Stimulated activated naive CD8-positive, alpha-beta T cell treated with anti-CD3 and anti-CD28 coated beads, Interleukin-15, amount 100 ng/mL, for 72 hours (primary cell): ENCODE measurements around the gene ACTG2.
"Not testable (repeated sequence)": the region's sequence is repeated elsewhere in the genome, so short reads cannot be mapped to it uniquely, and the experiment has no call there.

ENCODE experiments used
- ATAC-seq: fragments of 150-1000 bp; cut with Tn5 transposase; 2 replicates; pipeline ENCODE4 v1.10.0; 2021; ENCODE audit warnings: mild to moderate bottlenecking, moderate library complexity
- DNase-seq, 2 donors: peaks; one replicate each; pipeline ENCODE4 v3.0.0; 2021 to 2022
- H3K27ac Mint-ChIP-seq, 2 donors: one replicate each; pipeline ENCODE4 v1.8.0; 2022; ENCODE audit warnings: mild to moderate bottlenecking in 2 of 2, mixed read lengths in 2 of 2, moderate library complexity in 2 of 2
- H3K27me3 Mint-ChIP-seq: one replicate; pipeline ENCODE4 v1.8.0; 2022; ENCODE audit warnings: mixed read lengths
- H3K4me1 Mint-ChIP-seq: one replicate; pipeline ENCODE4 v1.8.0; 2022; ENCODE audit warnings: mild to moderate bottlenecking, mixed read lengths
- H3K4me3 Mint-ChIP-seq, 2 donors: one replicate each; pipeline ENCODE4 v1.8.0; 2022; ENCODE audit warnings: mild to moderate bottlenecking in 2 of 2, mixed read lengths in 2 of 2, moderate library complexity in 1 of 2
- H3K9me3 Mint-ChIP-seq, 2 donors: one replicate each; pipeline ENCODE4 v1.8.0; 2022; ENCODE audit warnings: mixed read lengths in 2 of 2

The ACTG2 gene

GRCh38 chr2:73887596-73888353 lies 5.0 kb upstream of the ACTG2 start:
- not testable (repeated sequence) for H3K4me3 Mint-ChIP-seq, ATAC-seq, H3K27ac Mint-ChIP-seq, DNase-seq, H3K9me3 Mint-ChIP-seq
- peaks cover 32% of the 10 kb centered on the region for H3K4me1 Mint-ChIP-seq
- peaks cover 10% of the 10 kb centered on the region for H3K27me3 Mint-ChIP-seq

- ATAC-seq (no peak), DNase-seq (no peak)
- peak overlapping the region; percentile 22 to 75 for H3K27ac Mint-ChIP-seq
Observed at GRCh38 chr2:73888388-73888787, 4.4 kb upstream of the ACTG2 start.

GRCh38 chr2:73889206-73889605 lies 3.6 kb upstream of the ACTG2 start:
- ATAC-seq (no peak), DNase-seq (no peak)
- Mint-ChIP-seq H3K9me3 (peaks cover 4 to 7% of the 10 kb centered on the region in 2 donors), H3K27me3 (no peaks in the 10 kb centered on the region), H3K27ac (no peak overlapping the region), H3K4me1 (peaks cover 34% of the 10 kb centered on the region), H3K4me3 (no peak overlapping the region)

More at GRCh38 chr2:73888388-73888787, 4.4 kb upstream of the ACTG2 start:
- Mint-ChIP-seq H3K4me3 (no peak overlapping the region), H3K4me1 (peaks cover 32% of the 10 kb centered on the region), H3K27me3 (peaks cover 4% of the 10 kb centered on the region), H3K9me3 (peaks cover 4 to 7% of the 10 kb centered on the region in 2 donors)

- DNase-seq (no peak), ATAC-seq (no peak)
- H3K4me3 Mint-ChIP-seq, result no peak overlapping the region
- H3K27me3 Mint-ChIP-seq, result no peaks in the 10 kb centered on the region
- peaks cover 45% of the 10 kb centered on the region for H3K4me1 Mint-ChIP-seq
- H3K27ac Mint-ChIP-seq, result no peak overlapping the region
- peaks cover 4 to 7% of the 10 kb centered on the region in 2 donors for H3K9me3 Mint-ChIP-seq
Observed at GRCh38 chr2:73890301-73891092, 2.3 kb upstream of the ACTG2 start.

GRCh38 chr2:73891276-73891901 lies 1.4 kb upstream of the ACTG2 start:
- Mint-ChIP-seq H3K4me1 (peaks cover 41% of the 10 kb centered on the region), H3K4me3 (no peak overlapping the region), H3K27ac (no peak overlapping the region), H3K27me3 (no peaks in the 10 kb centered on the region), H3K9me3 (peaks cover 4 to 7% of the 10 kb centered on the region in 2 donors)
- ATAC-seq, result no peak
- no peak for DNase-seq

GRCh38 chr2:73893764-73894474 lies 1.1 kb downstream of the ACTG2 start:
- Mint-ChIP-seq H3K4me1 (peaks cover 32% of the 10 kb centered on the region), H3K27me3 (no peaks in the 10 kb centered on the region), H3K27ac (no peak overlapping the region), H3K9me3 (no peaks in the 10 kb centered on the region), H3K4me3 (no peak overlapping the region)
- ATAC-seq (no peak), DNase-seq (no peak)

- DNase-seq (no peak), ATAC-seq (no peak)
- H3K4me1 Mint-ChIP-seq, result peaks cover 32% of the 10 kb centered on the region
- peak overlapping the region in 1 of 2 donors; percentile 74 for H3K27ac Mint-ChIP-seq
- no peaks in the 10 kb centered on the region for H3K9me3 Mint-ChIP-seq
- no peaks in the 10 kb centered on the region for H3K27me3 Mint-ChIP-seq
- no peak overlapping the region for H3K4me3 Mint-ChIP-seq
Observed at GRCh38 chr2:73894475-73894850, 1.7 kb downstream of the ACTG2 start.

- ATAC-seq (no peak), DNase-seq (no peak)
- H3K4me3 Mint-ChIP-seq, result peak overlapping the region in 1 of 2 donors; percentile 27
- no peaks in the 10 kb centered on the region for H3K27me3 Mint-ChIP-seq
- no peaks in the 10 kb centered on the region for H3K9me3 Mint-ChIP-seq
- peak overlapping the region in 1 of 2 donors; percentile 74 for H3K27ac Mint-ChIP-seq
- H3K4me1 Mint-ChIP-seq, result peaks cover 32% of the 10 kb centered on the region
Observed at GRCh38 chr2:73894877-73895276, 2.1 kb downstream of the ACTG2 start.

- no peak for ATAC-seq
- no peak overlapping the region for H3K4me3 Mint-ChIP-seq
Observed at GRCh38 chr2:73895473-73895872, 2.7 kb downstream of the ACTG2 start.

GRCh38 chr2:73896362-73897239 lies 3.8 kb downstream of the ACTG2 start:
- H3K4me3 Mint-ChIP-seq, result peak overlapping the region; percentile 61 to 77
- ATAC-seq (peak; percentile 94), DNase-seq (peak; percentile 42 to 71)
- H3K27ac Mint-ChIP-seq, result peak overlapping the region; percentile 60 to 91
- H3K27me3 Mint-ChIP-seq, result no peaks in the 10 kb centered on the region
- H3K4me1 Mint-ChIP-seq, result peaks cover 32% of the 10 kb centered on the region
- H3K9me3 Mint-ChIP-seq, result no peaks in the 10 kb centered on the region

More at GRCh38 chr2:73895473-73895872, 2.7 kb downstream of the ACTG2 start:
- no peaks in the 10 kb centered on the region for H3K9me3 Mint-ChIP-seq
- peaks cover 32% of the 10 kb centered on the region for H3K4me1 Mint-ChIP-seq
- H3K27ac Mint-ChIP-seq, result no peak overlapping the region
- DNase-seq, result no peak
- H3K27me3 Mint-ChIP-seq, result no peaks in the 10 kb centered on the region

- no peaks in the 10 kb centered on the region for H3K27me3 Mint-ChIP-seq
- peaks cover 32% of the 10 kb centered on the region for H3K4me1 Mint-ChIP-seq
- no peak for DNase-seq
- peak; percentile 22 for ATAC-seq
- peak overlapping the region in 1 of 2 donors; percentile 60 for H3K27ac Mint-ChIP-seq
- no peaks in the 10 kb centered on the region for H3K9me3 Mint-ChIP-seq
- H3K4me3 Mint-ChIP-seq, result peak overlapping the region in 1 of 2 donors; percentile 77
Observed at GRCh38 chr2:73897240-73897583, 4.4 kb downstream of the ACTG2 start.

GRCh38 chr2:73897934-73898333 lies 5.1 kb downstream of the ACTG2 start:
- Mint-ChIP-seq H3K4me1 (peaks cover 32% of the 10 kb centered on the region), H3K27me3 (no peaks in the 10 kb centered on the region), H3K9me3 (no peaks in the 10 kb centered on the region), H3K27ac (no peak overlapping the region), H3K4me3 (no peak overlapping the region)
- no peak for ATAC-seq
- no peak for DNase-seq

- no peak for ATAC-seq
- peak overlapping the region in 1 of 2 donors; percentile 74 for H3K27ac Mint-ChIP-seq
- H3K4me3 Mint-ChIP-seq, result no peak overlapping the region
- peaks cover 23% of the 10 kb centered on the region for H3K4me1 Mint-ChIP-seq
- no peaks in the 10 kb centered on the region for H3K9me3 Mint-ChIP-seq
- H3K27me3 Mint-ChIP-seq, result no peaks in the 10 kb centered on the region
- DNase-seq, result no peak
Observed at GRCh38 chr2:73899801-73900336, 7.1 kb downstream of the ACTG2 start.

- Mint-ChIP-seq H3K4me3 (no peak overlapping the region), H3K27me3 (no peaks in the 10 kb centered on the region), H3K27ac (no peak overlapping the region), H3K4me1 (peaks cover 17% of the 10 kb centered on the region), H3K9me3 (no peaks in the 10 kb centered on the region)
- DNase-seq (no peak), ATAC-seq (no peak)
Observed at GRCh38 chr2:73901143-73901542, 8.3 kb downstream of the ACTG2 start.
